ENCODE results near the gene LATS1.

Gene LATS1

DNA sequence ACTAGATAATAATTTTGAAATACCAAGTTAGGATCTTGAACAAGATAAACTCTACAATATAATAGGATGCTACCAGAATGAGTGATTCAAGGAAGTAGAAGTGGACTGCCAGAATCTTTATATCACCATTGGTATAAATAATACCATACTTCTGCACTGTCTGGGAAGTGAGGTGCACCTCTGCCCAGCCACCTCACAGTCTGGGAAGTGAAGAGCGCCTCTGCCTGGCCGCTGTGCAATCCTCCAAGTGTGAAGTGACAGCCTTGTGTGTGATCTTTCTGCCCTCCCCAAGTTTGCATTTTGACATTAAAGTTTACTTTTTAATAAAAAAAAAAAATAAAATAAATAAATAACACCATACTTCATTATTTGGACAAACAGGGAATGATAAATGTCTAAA lies 18.8 kb downstream of the LATS1 start:
- H3K4me3 ChIP-seq (ENCODE audit: low read depth, low read length) = no peak overlapping the region
- TF ChIP-seq, protein P1, sequence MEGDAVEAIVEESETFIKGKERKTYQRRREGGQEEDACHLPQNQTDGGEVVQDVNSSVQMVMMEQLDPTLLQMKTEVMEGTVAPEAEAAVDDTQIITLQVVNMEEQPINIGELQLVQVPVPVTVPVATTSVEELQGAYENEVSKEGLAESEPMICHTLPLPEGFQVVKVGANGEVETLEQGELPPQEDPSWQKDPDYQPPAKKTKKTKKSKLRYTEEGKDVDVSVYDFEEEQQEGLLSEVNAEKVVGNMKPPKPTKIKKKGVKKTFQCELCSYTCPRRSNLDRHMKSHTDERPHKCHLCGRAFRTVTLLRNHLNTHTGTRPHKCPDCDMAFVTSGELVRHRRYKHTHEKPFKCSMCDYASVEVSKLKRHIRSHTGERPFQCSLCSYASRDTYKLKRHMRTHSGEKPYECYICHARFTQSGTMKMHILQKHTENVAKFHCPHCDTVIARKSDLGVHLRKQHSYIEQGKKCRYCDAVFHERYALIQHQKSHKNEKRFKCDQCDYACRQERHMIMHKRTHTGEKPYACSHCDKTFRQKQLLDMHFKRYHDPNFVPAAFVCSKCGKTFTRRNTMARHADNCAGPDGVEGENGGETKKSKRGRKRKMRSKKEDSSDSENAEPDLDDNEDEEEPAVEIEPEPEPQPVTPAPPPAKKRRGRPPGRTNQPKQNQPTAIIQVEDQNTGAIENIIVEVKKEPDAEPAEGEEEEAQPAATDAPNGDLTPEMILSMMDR (IDR thresholded peaks at IDR 0.05; ENCODE audit: insufficient read depth, low read length, missing control alignments) = no peak
- no peak for DNase-seq (ENCODE audit: low read depth, low spot score)
- ChIA-PET POLR2A (no interaction called here), CTCF (interaction anchor here (0.9 kb wide), 1 partner anchor 18 kb away, joined by 3 read pairs; no protein-coding TSS in a partner anchor)

DNA sequence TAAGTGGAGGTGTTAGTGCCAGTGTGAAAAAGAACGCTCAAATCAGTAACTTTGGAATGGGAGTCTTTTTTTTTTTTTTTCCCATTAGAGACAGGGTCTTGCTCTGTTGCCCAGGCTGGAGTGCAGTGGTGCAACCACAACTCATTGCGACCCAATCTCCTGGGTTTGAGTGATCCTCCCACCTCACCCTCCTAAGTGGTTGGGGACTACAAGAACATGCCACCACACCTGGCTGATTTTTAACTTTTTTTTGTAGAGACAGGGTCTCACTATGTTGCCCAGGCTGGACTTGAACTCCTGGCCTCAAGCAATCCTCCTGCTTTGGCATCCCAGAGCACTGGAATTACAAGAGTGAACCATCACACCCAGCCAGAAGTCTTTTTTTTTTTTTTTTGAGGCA lies 19.7 kb downstream of the LATS1 start:
- POLR2A ChIA-PET = no interaction called here
- no peak for DNase-seq (ENCODE audit: low read depth, low spot score)
- TF ChIP-seq, protein P1 (IDR thresholded peaks at IDR 0.05; ENCODE audit: insufficient read depth, low read length, missing control alignments) = no peak
- no peak overlapping the region for H3K4me3 ChIP-seq (ENCODE audit: low read depth, low read length)
- CTCF ChIA-PET = no interaction called here

DNA sequence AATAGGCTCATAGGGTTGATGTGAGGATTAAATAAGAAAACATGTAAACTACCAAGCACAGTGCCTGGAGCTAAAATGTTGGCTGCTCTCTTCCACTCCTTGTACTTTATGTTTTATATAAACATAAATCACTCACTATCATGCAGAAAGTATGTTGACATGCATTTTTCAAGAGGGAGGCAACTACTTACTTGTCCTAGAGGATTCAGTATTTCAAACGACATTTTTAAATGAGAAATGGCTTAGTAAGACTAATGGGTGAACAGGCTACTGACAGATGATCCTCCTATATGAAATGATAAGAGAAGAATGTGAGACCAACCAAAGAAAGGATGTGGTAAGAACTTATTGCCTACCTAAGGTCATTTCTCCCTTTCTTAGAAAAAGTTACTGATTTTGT lies 21.0 kb downstream of the LATS1 start:
- DNase-seq (ENCODE audit: low read depth, low spot score) = no peak
- H3K4me3 ChIP-seq (ENCODE audit: low read depth, low read length) = no peak overlapping the region
- POLR2A ChIA-PET = interaction anchor here (0.7 kb wide), 1 partner anchor 265 kb away, joined by 3 read pairs; no protein-coding TSS in a partner anchor
- TF ChIP-seq, protein P1 (IDR thresholded peaks at IDR 0.05; ENCODE audit: insufficient read depth, low read length, missing control alignments) = no peak
- CTCF ChIA-PET = no interaction called here

DNA sequence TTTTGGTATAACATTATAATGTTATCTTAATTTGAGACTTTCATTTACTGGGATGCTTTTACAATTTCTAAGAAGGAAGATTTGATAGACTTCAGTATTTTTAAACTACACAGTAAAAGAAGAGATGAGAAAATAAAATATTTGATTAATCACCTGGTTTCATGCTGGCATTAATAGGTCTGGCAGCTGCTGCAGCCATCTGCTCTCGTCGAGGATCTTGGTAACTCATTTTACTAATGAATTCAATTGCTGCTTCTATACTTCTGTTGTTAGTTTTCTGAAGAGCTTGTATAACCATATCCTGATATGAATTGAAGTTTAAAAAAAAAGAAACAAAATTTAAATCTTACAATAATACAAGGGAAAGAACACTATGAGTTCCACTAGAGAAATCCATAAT lies 23.0 kb downstream of the LATS1 start:
- no peak for DNase-seq (ENCODE audit: low read depth, low spot score)
- POLR2A ChIA-PET = no interaction called here
- CTCF ChIA-PET = no interaction called here
- TF ChIP-seq, protein P1 (IDR thresholded peaks at IDR 0.05; ENCODE audit: insufficient read depth, low read length, missing control alignments) = no peak
- H3K4me3 ChIP-seq (ENCODE audit: low read depth, low read length) = no peak overlapping the region

DNA sequence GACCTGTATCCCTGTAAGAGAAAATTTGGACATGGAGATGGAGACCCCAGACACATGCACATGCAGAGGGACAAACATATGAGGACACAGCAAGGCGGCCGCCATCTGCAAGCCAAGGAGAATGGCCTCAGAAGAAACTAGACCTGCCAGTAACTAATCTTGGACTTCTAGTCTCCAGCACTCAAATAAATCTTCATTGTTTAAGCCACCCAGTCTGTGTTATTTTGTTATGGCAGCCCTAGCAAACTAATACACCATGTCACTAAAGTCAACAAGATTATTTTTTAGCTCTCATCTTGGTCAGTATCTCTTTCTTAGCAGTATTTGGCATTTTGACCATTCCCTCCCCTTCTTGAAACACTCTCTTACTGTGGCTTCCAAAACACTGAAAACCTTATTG lies 26.7 kb downstream of the LATS1 start:
- ChIA-PET CTCF (no interaction called here), POLR2A (no interaction called here)
- TF ChIP-seq, protein P1 (IDR thresholded peaks at IDR 0.05; ENCODE audit: insufficient read depth, low read length, missing control alignments) = no peak
- H3K4me3 ChIP-seq (ENCODE audit: low read depth, low read length) = no peak overlapping the region
- no peak for DNase-seq (ENCODE audit: low read depth, low spot score)

DNA sequence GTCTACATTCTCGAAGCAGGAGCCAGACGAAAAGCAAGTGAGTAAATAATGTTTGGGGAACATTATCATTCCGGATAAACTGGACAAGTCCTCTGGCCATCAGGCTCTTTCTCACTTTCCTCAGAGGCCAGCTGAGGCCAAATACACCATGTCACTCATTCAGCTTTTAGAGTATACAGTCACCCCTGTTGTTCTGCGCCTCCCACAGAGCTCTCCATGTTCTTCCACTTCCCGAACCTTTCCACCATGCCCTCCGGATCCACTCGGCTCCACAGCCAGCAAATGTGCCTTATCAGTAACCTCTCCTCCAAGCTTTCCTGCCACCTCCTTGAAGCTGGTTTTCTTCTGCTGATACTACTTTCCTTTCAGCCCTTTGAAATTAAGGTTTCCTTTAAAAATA lies 31.7 kb downstream of the LATS1 start:
- ChIA-PET CTCF (no interaction called here), POLR2A (no interaction called here)
- TF ChIP-seq, protein P1 (IDR thresholded peaks at IDR 0.05; ENCODE audit: insufficient read depth, low read length, missing control alignments) = no peak
- DNase-seq (ENCODE audit: low read depth, low spot score) = no peak
- H3K4me3 ChIP-seq (ENCODE audit: low read depth, low read length) = no peak overlapping the region
